Keratinocyte (primary cell): ENCODE data around the gene CPEB3. TPM values are rescaled to one million over a fixed set of nuclear protein-coding genes. Genes with fewer than 3 reads are reported as not detected.

Source experiments
- DNase-seq: peaks from one replicate; pipeline ENCODE4 v3.0.0-alpha.2; 2011; ENCODE audit warnings: low read depth, missing footprints, low spot score
- FAIRE-seq: peaks from 2 replicates; lab custom pipeline; 2011; peaks lifted over from hg19 to GRCh38; lab: Jason Lieb, UNC
- H2AFZ ChIP-seq: 2 replicates; pipeline ENCODE4 v1.6.0; 2012; ENCODE audit warnings: low read length, control low read depth, inconsistent platforms; ENCODE audit not compliant: control insufficient read depth
- H3K27ac ChIP-seq: 2 replicates; pipeline ENCODE4 v1.5.1; 2011; ENCODE audit warnings: low read length; ENCODE audit not compliant: control insufficient read depth, insufficient read depth
- H3K27me3 ChIP-seq: 3 replicates; pipeline ENCODE4 v1.6.0; 2011; ENCODE audit warnings: low read length; ENCODE audit not compliant: control insufficient read depth, insufficient read depth; ENCODE audit errors: extremely low read depth
- H3K36me3 ChIP-seq, 2 experiments: 2 replicates in 1 of 2; 3 replicates in 1 of 2; pipeline ENCODE4 v1.5.1; 2011; ENCODE audit warnings: low read length in 2 of 2, mild to moderate bottlenecking in 1 of 2; ENCODE audit not compliant: control insufficient read depth in 2 of 2, insufficient read depth in 2 of 2; ENCODE audit errors: extremely low read depth in 1 of 2
- H3K4me1 ChIP-seq: 3 replicates; pipeline ENCODE4 v1.5.1; 2011; ENCODE audit warnings: low read length; ENCODE audit not compliant: control insufficient read depth, insufficient read depth; ENCODE audit errors: extremely low read depth
- H3K4me2 ChIP-seq: 3 replicates; pipeline ENCODE4 v1.6.0; 2011; ENCODE audit warnings: low read depth, low read length; ENCODE audit not compliant: control insufficient read depth, insufficient read depth; ENCODE audit errors: extremely low read depth
- H3K4me3 ChIP-seq, 3 experiments: fragments of 200-600 bp in 1 of 3; sonication (generic) in 1 of 3; 2 replicates in 2 of 3; 3 replicates in 1 of 3; pipeline ENCODE4 v1.5.1; 2011 to 2016; ENCODE audit warnings: low read length in 3 of 3, mild to moderate bottlenecking in 3 of 3, control low read depth in 2 of 3, inconsistent platforms in 1 of 3, low read depth in 1 of 3, mixed read lengths in 1 of 3, mixed run types in 1 of 3, moderate library complexity in 1 of 3; ENCODE audit not compliant: control insufficient read depth in 2 of 3, insufficient read depth in 2 of 3; ENCODE audit errors: extremely low read depth in 1 of 3
- H3K79me2 ChIP-seq: 2 replicates; pipeline ENCODE4 v1.6.0; 2012; ENCODE audit warnings: low read length; ENCODE audit not compliant: control insufficient read depth, insufficient read depth
- H3K9ac ChIP-seq: 3 replicates; pipeline ENCODE4 v1.6.0; 2011; ENCODE audit warnings: low read length; ENCODE audit not compliant: control insufficient read depth, insufficient read depth; ENCODE audit errors: extremely low read depth
- H3K9me1 ChIP-seq: 3 replicates; pipeline ENCODE4 v1.6.0; 2011; ENCODE audit warnings: low read length; ENCODE audit not compliant: control insufficient read depth, insufficient read depth; ENCODE audit errors: extremely low read depth
- H3K9me3 ChIP-seq: 2 replicates; pipeline ENCODE4 v1.5.1; 2012; ENCODE audit warnings: low read depth, low read length; ENCODE audit not compliant: control insufficient read depth
- H4K20me1 ChIP-seq: 3 replicates; pipeline ENCODE4 v1.6.0; 2011; ENCODE audit warnings: low read length; ENCODE audit not compliant: control insufficient read depth, insufficient read depth; ENCODE audit errors: extremely low read depth
- EZH2 ChIP-seq: IDR thresholded peaks from one replicate; pipeline ENCODE4 v1.6.1; 2012; ENCODE audit warnings: inconsistent platforms, mild to moderate bottlenecking, low read length, moderate library complexity
- dilution Hi-C: fragments of 300-500 bp; cut with MboI; formaldehyde crosslinking; loops from one replicate; pipeline ENCODE4 v1.7.0; 2020; ENCODE audit warnings: low sequenced_read_pairs; ENCODE audit not compliant: extremely low pct_ligation_motif_present
- polyA plus RNA-seq, 5 experiments: library from polyadenylated mRNA; depleted of rRNA in 3 of 5; stranded (reverse) in 3 of 5; stranded (forward) in 1 of 5; unstranded in 1 of 5; fragments of >200 nt; gene quantifications; 1 replicate in 1 of 5; 2 replicates in 3 of 5; 3 replicates in 1 of 5; pipeline versions ENCODE4 v1.2.1 to v1.2.3, GENCODE V29; 2011 to 2012; ENCODE audit warnings: missing spikeins in 2 of 5, low read depth in 1 of 5, low replicate concordance in 1 of 5
- TF ChIP-seq, protein P1 (sequence below), 3 experiments: IDR thresholded peaks in 1 of 3; conservative IDR thresholded peaks in 1 of 3; optimal IDR thresholded peaks in 1 of 3; 2 replicates in 2 of 3; 3 replicates in 1 of 3; pipeline versions ENCODE3 to v1.5.1; 2011; ENCODE audit warnings: low read length in 3 of 3, mild to moderate bottlenecking in 3 of 3, moderate library complexity in 2 of 3, control low read depth in 1 of 3, inconsistent platforms in 1 of 3; ENCODE audit not compliant: insufficient read depth in 2 of 3; ENCODE audit errors: extremely low read depth in 1 of 3

Gene CPEB3
- polyA plus RNA-seq, 1 donor (not counting 4 experiments of a cell fraction or from before 2014, with no cell fraction given): 0.47 TPM

DNA sequence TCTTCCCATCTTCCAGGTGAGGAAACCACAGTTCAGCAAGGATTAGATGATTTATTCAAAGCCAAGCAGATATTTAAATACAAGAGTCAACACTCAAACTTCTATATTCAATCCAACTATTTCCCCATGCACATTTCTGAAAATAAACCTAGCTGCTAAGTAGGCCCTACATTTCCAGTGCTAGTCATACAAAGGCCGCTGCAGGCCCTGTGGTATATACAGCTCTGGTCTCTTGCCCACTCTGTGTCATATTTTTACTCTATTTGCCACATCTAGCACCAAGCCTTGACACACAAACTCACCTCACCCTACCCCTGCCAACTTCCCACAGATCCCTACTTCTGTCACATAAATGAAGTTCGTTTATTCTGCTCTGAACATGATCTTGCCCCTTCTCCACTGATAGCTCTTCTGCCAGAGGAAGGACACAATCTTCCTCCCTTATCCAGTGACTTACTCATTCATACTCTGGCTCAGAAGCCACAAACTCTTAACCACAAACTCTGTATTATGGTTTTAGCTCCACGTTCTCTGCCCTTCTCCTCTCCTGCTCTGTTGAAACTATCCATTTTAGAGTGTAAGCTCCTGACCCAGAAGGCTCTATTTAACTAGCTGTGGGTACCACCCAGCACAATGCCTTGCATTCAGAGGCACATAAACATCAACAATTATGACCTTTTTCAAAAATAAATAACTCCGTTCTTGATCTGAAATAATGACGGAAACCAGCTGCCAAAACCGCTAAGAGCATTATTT is 180.7 kb downstream of the CPEB3 start:
- dilution Hi-C loops: no loop called here
- Histone ChIP-seq H3K4me3 (no peak overlapping the region), H3K4me2 (no peak overlapping the region), H3K9me3 (no peaks in the 10 kb centered on the region), H3K36me3 (no peaks in the 10 kb centered on the region), H3K27me3 (no peaks in the 10 kb centered on the region), H3K27ac (no peak overlapping the region), H2AFZ (no peak overlapping the region), H3K9me1 (no peaks in the 10 kb centered on the region), H3K9ac (no peak overlapping the region), H3K79me2 (no peaks in the 10 kb centered on the region), H3K4me1 (no peaks in the 10 kb centered on the region), H4K20me1 (no peaks in the 10 kb centered on the region)
- TF ChIP-seq EZH2: no peak
- TF ChIP-seq, protein P1, sequence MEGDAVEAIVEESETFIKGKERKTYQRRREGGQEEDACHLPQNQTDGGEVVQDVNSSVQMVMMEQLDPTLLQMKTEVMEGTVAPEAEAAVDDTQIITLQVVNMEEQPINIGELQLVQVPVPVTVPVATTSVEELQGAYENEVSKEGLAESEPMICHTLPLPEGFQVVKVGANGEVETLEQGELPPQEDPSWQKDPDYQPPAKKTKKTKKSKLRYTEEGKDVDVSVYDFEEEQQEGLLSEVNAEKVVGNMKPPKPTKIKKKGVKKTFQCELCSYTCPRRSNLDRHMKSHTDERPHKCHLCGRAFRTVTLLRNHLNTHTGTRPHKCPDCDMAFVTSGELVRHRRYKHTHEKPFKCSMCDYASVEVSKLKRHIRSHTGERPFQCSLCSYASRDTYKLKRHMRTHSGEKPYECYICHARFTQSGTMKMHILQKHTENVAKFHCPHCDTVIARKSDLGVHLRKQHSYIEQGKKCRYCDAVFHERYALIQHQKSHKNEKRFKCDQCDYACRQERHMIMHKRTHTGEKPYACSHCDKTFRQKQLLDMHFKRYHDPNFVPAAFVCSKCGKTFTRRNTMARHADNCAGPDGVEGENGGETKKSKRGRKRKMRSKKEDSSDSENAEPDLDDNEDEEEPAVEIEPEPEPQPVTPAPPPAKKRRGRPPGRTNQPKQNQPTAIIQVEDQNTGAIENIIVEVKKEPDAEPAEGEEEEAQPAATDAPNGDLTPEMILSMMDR (optimal IDR thresholded peaks at IDR 0.05 in 1 of 3, IDR thresholded peaks at IDR 0.05 in 1 of 3, conservative IDR thresholded peaks at IDR 0.05 in 1 of 3; ENCODE audit: extremely low read depth in 1 of 3, insufficient read depth in 2 of 3, low read length in 3 of 3): no peak
- FAIRE-seq (no peak), DNase-seq (no peak)

DNA sequence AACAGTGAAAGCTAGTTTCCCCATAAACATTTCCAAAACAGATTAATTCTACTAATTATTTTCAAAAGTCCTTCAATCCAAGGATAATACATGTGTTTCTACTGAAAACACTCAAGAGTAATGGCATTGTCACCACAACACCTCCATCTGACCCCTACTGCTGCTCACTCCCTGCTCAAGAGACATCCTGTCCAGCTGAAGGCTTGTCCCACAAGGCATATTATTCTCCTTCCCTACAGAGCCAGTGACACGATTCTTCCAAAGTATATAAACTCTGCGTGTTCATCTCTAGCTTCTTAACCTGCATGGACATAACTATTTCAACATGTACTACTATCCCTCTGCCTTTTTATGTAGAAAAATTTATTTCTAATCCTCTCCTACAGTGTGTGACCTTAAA is 182.1 kb downstream of the CPEB3 start:
- no peak overlapping the region for H2AFZ ChIP-seq
- dilution Hi-C loops: no loop called here

More for the DNA sequence above, 182.1 kb downstream of the CPEB3 start:
- H3K4me2 ChIP-seq: no peak overlapping the region
- no peaks in the 10 kb centered on the region for H3K27me3 ChIP-seq
- no peaks in the 10 kb centered on the region for H3K79me2 ChIP-seq
- DNase-seq: no peak
- H3K4me1 ChIP-seq: no peaks in the 10 kb centered on the region
- H4K20me1 ChIP-seq: no peaks in the 10 kb centered on the region
- no peak overlapping the region for H3K9ac ChIP-seq
- no peak overlapping the region for H3K4me3 ChIP-seq
- no peak overlapping the region for H3K27ac ChIP-seq
- TF ChIP-seq, protein P1 (optimal IDR thresholded peaks at IDR 0.05 in 1 of 3, IDR thresholded peaks at IDR 0.05 in 1 of 3, conservative IDR thresholded peaks at IDR 0.05 in 1 of 3; ENCODE audit: extremely low read depth in 1 of 3, insufficient read depth in 2 of 3, low read length in 3 of 3): no peak
- no peak for TF ChIP-seq EZH2
- H3K36me3 ChIP-seq: no peaks in the 10 kb centered on the region
- no peaks in the 10 kb centered on the region for H3K9me1 ChIP-seq
- H3K9me3 ChIP-seq: no peaks in the 10 kb centered on the region
- no peak for FAIRE-seq
